GM12864 (cell line): ENCODE measurements around the gene PDZD2.
"Not testable (repeated sequence)": the region's sequence is repeated elsewhere in the genome, so short reads cannot be mapped to it uniquely, and the experiment has no call there.

Experiments
- DNase-seq: peaks from one replicate; pipeline ENCODE4 v3.0.0-alpha.2; 2011; ENCODE audit warnings: low read depth
- H3K4me3 ChIP-seq: 2 replicates; pipeline ENCODE4 v1.5.1; 2011; ENCODE audit warnings: mild to moderate bottlenecking, low read depth, low read length, control low read depth
- CTCF ChIP-seq: IDR thresholded peaks from 2 replicates; pipeline ENCODE4 v1.5.1; 2011; ENCODE audit warnings: low read depth, mild to moderate bottlenecking, moderate library complexity, low read length, control low read depth, inconsistent platforms; ENCODE audit errors: missing control alignments

PDZD2 gene

GRCh38 chr5:31730139-31730538 lies 91.2 kb downstream of the PDZD2 start:
- TF ChIP-seq CTCF: no peak
- H3K4me3 ChIP-seq: no peak overlapping the region
- DNase-seq: no peak

GRCh38 chr5:31731016-31731415 lies 92.1 kb downstream of the PDZD2 start:
- TF ChIP-seq CTCF: no peak
- no peak for DNase-seq
- H3K4me3 ChIP-seq: no peak overlapping the region

- H3K4me3 ChIP-seq: no peak overlapping the region
- TF ChIP-seq CTCF: no peak
- DNase-seq: no peak
Measured at GRCh38 chr5:31731710-31732301, 92.9 kb downstream of the PDZD2 start.

GRCh38 chr5:31732821-31733220 lies 93.9 kb downstream of the PDZD2 start:
- not testable (repeated sequence) for DNase-seq, H3K4me3 ChIP-seq

GRCh38 chr5:31733371-31733770 lies 94.4 kb downstream of the PDZD2 start:
- DNase-seq: no peak
- no peak for TF ChIP-seq CTCF
- H3K4me3 ChIP-seq: no peak overlapping the region

GRCh38 chr5:31736127-31736526 lies 97.2 kb downstream of the PDZD2 start:
- no peak for DNase-seq
- no peak overlapping the region for H3K4me3 ChIP-seq
- TF ChIP-seq CTCF: no peak

GRCh38 chr5:31738199-31738598 lies 99.3 kb downstream of the PDZD2 start:
- TF ChIP-seq CTCF: no peak
- no peak for DNase-seq
- H3K4me3 ChIP-seq: no peak overlapping the region
